Nephron progenitor cell (in vitro differentiated cells): Measurements from ENCODE around the gene ATP1A3.
"Not testable (repeated sequence)": the region's sequence is repeated elsewhere in the genome, so short reads cannot be mapped to it uniquely, and the experiment has no call there.

Experiments used
- DNase-seq: peaks from one replicate; pipeline ENCODE4 v3.0.0; 2021
- H3K27ac Mint-ChIP-seq: 2 replicates; pipeline ENCODE4 v1.8.0; 2021; ENCODE audit warnings: mild to moderate bottlenecking, moderate library complexity, mixed read lengths
- H3K27me3 Mint-ChIP-seq: 2 replicates; pipeline ENCODE4 v1.8.0; 2021; ENCODE audit warnings: mild to moderate bottlenecking, low read depth, mixed read lengths; ENCODE audit not compliant: poor library complexity
- H3K36me3 Mint-ChIP-seq: 2 replicates; pipeline ENCODE4 v1.8.0; 2021; ENCODE audit warnings: low read depth, mixed read lengths
- H3K4me1 Mint-ChIP-seq: 2 replicates; pipeline ENCODE4 v1.8.0; 2021; ENCODE audit warnings: mixed read lengths
- H3K4me3 Mint-ChIP-seq: 2 replicates; pipeline ENCODE4 v1.8.0; 2021; ENCODE audit warnings: mild to moderate bottlenecking, moderate library complexity, mixed read lengths
- H3K9me3 Mint-ChIP-seq: 2 replicates; pipeline ENCODE4 v1.8.0; 2021; ENCODE audit warnings: mild to moderate bottlenecking, moderate library complexity, mixed read lengths
- TF ChIP-seq, protein P1 (sequence below): fragments of 200-600 bp; sonication (generic); IDR thresholded peaks from 2 replicates; pipeline ENCODE4 v1.5.0; 2021; ENCODE audit warnings: antibody characterized with exemption

ATP1A3 gene

DNA sequence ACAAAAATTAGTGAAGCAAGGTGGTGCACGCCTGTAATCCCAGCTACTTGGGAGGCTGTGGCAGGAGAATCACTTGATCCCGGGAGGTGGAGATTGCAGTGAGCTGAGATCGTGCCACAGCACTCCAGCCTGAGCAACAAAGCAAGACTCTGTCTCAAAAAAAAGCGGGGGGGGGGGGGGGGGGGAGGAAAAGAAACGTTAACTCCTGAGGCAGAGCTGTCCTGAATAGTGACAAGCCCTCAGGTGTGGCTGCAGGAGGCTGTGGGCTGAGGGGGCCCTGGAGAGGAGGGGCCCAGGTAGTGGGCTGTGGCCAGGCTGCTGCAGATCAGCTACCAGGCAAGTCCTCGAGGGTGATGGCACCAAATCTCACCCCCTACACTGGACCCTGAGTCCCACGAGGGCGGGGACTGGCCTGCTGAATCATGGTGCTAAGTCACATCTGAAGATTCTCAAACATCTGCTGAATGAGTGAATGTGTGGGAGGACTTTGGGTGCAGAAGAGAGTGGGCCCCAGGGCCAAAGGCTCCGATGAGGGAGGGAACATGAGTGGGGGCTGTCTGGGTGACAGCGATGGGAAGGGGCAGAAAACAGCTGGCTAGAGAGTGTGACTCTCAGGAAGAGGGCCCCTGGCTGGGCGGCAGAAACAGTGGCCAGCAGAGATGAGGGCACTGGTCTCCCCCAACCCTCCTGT, 24.6 kb upstream of the ATP1A3 start:
- no peak for DNase-seq
- H3K4me3 Mint-ChIP-seq = no peak overlapping the region
- TF ChIP-seq, protein P1, sequence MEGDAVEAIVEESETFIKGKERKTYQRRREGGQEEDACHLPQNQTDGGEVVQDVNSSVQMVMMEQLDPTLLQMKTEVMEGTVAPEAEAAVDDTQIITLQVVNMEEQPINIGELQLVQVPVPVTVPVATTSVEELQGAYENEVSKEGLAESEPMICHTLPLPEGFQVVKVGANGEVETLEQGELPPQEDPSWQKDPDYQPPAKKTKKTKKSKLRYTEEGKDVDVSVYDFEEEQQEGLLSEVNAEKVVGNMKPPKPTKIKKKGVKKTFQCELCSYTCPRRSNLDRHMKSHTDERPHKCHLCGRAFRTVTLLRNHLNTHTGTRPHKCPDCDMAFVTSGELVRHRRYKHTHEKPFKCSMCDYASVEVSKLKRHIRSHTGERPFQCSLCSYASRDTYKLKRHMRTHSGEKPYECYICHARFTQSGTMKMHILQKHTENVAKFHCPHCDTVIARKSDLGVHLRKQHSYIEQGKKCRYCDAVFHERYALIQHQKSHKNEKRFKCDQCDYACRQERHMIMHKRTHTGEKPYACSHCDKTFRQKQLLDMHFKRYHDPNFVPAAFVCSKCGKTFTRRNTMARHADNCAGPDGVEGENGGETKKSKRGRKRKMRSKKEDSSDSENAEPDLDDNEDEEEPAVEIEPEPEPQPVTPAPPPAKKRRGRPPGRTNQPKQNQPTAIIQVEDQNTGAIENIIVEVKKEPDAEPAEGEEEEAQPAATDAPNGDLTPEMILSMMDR = no peak
- peaks cover 19% of the 10 kb centered on the region for H3K27me3 Mint-ChIP-seq
- H3K9me3 Mint-ChIP-seq = no peaks in the 10 kb centered on the region
- no peaks in the 10 kb centered on the region for H3K36me3 Mint-ChIP-seq
- no peak overlapping the region for H3K27ac Mint-ChIP-seq
- no peaks in the 10 kb centered on the region for H3K4me1 Mint-ChIP-seq

DNA sequence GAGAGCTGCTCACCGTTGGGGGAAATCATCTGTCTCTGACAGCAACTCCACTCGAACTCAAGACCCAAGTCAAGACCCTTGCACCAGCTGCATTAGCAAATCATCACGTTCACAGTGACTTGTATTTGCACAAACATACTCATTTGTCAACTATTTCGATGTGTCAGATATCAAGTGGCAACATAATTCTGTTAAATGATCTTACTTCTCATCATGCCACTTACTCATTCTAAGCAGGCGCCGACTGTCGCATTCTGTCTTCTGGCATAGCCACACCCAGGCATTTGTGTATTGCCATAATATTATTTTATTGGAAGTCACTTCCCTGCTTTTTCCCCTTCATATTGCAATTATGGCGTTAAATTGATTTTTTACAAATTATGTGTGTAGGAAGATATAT, 23.0 kb upstream of the ATP1A3 start:
- Mint-ChIP-seq H3K27ac (no peak overlapping the region), H3K4me1 (no peaks in the 10 kb centered on the region), H3K27me3 (peaks cover 23% of the 10 kb centered on the region), H3K36me3 (no peaks in the 10 kb centered on the region), H3K4me3 (no peak overlapping the region), H3K9me3 (no peaks in the 10 kb centered on the region)
- TF ChIP-seq, protein P1 = no peak
- no peak for DNase-seq

DNA sequence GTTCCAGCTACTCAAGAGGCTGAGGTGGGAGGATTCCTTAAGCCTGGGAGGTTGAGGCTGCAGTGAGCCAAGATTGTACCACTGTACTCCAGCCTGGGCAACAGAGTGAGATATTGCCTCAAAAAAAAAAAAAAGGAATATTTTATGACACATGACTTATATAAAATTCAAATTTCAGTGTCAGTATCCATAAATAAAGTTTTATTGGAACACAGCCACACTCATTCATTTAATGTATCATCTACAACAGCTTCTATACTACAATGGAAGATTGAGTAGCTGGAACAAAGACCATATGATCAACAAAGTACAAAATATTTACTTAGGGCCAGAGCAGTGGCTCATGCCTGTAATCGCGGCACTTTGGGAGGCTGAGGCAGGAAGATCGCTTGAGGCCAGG, 18.7 kb upstream of the ATP1A3 start:
- not testable (repeated sequence) for H3K4me1 Mint-ChIP-seq, DNase-seq, H3K4me3 Mint-ChIP-seq, H3K9me3 Mint-ChIP-seq, H3K27ac Mint-ChIP-seq, H3K36me3 Mint-ChIP-seq
- peaks cover 16% of the 10 kb centered on the region for H3K27me3 Mint-ChIP-seq

DNA sequence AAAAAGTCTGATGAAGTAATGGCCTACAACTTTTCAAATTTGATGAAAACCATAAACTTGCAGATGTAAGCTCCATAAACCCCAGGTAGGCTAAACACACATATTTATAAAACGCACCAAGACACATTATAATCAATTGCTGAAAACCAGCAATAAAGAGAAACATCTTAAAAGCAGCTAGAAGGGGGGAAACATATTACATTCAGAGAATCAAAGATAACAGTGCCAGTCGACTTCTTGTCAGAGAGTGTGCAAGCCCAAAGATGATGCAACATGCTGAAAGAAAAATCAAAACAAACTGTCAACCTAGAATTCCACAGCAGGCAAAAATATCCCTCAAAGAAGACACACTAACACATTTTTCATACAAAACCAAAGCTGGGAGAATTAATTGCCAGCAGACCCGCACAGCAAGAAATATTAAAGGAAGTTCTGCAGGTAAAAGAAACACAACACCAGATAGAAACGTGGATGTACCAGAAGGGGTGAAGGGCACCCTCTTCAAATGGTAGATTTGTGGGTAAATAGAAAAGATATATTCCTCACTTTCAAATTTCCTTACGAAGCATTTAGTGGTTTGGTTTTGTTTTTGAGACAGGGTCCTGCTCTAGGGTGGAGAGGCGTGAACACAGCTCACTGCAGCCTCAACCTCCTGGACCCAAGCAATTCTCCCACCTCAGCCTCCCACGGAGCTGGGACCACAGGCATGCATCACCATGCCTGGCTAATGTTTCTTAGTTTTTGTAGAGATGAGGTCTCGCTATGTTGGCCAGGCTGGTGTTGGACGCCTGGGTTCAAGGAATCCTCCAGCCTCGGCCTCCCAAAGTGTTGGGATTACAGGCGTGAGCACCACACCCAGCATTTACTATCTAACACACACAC, 16.5 kb upstream of the ATP1A3 start:
- no peak overlapping the region for H3K27ac Mint-ChIP-seq
- TF ChIP-seq, protein P1 = no peak
- no peak for DNase-seq
- H3K27me3 Mint-ChIP-seq = peaks cover 10% of the 10 kb centered on the region
- peaks cover 3% of the 10 kb centered on the region for H3K9me3 Mint-ChIP-seq
- H3K36me3 Mint-ChIP-seq = peaks cover 5% of the 10 kb centered on the region
- H3K4me3 Mint-ChIP-seq = no peak overlapping the region
- H3K4me1 Mint-ChIP-seq = no peaks in the 10 kb centered on the region

DNA sequence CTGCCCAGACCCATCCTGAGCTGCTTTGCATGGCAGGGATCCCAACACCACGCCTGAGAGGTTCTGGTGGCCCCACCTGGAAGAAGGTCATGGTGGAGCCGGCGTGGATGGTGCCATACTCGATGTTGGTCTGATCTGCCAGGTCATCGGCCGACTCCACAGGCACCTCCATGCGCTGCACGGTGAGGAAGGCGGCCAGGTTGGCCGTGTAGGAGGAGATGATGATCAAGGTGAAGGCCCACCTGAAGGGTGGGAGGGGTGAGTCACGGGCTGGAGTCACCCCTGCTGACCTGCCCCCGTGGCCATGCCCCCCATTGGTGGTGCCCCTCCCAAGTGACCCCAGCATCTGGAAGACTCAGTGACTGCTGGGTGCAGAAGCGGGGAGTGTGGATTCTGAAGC, 12.5 kb upstream of the ATP1A3 start:
- peaks cover 31% of the 10 kb centered on the region for H3K27me3 Mint-ChIP-seq
- H3K4me3 Mint-ChIP-seq = no peak overlapping the region
- TF ChIP-seq, protein P1 = no peak
- H3K9me3 Mint-ChIP-seq = peaks cover 3% of the 10 kb centered on the region
- no peak overlapping the region for H3K27ac Mint-ChIP-seq
- no peaks in the 10 kb centered on the region for H3K4me1 Mint-ChIP-seq
- H3K36me3 Mint-ChIP-seq = peaks cover 5% of the 10 kb centered on the region
- DNase-seq = no peak

DNA sequence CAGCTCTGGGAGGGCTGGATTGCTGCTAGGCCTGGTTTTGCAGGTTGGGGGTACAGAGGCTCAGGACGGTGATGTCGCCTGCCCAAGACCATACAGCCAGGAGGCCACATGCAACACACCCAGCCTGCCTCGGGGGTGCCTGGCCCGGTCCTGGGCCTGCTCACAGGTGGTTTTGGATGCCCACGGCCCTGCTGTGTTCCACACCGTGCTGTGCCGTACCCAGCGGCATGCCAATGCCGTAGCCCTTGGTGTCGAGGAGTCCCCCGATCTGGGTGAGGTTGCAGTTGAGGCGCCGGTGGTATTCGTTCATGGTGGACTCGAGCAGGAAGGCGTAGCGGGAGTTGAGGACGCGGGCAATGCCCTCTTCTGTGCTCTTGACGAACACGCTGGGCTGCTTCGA, 11.5 kb upstream of the ATP1A3 start:
- Mint-ChIP-seq H3K27ac (no peak overlapping the region), H3K4me3 (no peak overlapping the region), H3K36me3 (peaks cover 5% of the 10 kb centered on the region), H3K9me3 (peaks cover 3% of the 10 kb centered on the region), H3K4me1 (no peaks in the 10 kb centered on the region), H3K27me3 (peaks cover 41% of the 10 kb centered on the region)
- TF ChIP-seq, protein P1 = no peak
- DNase-seq = no peak
